CD4-positive, alpha-beta T cell treated with Interleukin-6 for 4 hours (primary cell): ENCODE data around the gene CDKN1C.

Experiments
- DNase-seq: peaks from one replicate; pipeline ENCODE4 v3.0.0-alpha.2; 2020; ENCODE audit warnings: mixed read lengths

CDKN1C gene

DNA sequence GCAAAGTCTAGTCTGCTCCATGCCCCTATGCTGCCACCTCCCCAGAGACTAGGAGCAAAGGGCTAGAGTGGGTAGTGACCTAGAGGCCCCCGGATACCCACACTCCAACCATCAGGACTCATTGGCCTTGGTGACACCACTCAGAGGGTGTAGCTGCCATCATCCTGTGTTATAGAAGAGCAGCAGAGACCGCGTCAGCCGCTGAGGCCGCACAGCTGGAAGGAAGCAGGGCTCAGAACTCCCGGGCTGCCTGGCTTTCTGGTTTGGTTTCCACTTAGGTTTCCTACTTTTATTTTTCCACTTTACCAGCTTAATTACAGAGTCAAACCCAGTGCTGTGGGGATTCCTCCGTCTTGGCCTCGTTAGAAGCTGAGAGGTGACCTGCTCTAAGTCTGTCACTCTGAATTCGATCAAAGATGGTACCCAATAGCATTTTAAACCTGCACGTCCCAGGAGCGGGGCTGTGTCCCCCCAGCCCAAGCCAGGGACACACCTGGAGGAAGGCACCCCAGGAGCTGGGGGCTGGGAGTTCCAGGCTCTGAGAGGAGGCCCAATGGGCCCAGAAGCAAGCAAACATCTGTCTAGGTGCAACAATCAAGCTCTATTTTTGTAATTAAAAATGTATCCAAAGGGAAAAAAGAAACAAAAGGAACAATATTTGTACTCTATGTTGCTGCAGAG, 2.1 kb upstream of the CDKN1C start:
- peak; percentile 7 for DNase-seq

DNA sequence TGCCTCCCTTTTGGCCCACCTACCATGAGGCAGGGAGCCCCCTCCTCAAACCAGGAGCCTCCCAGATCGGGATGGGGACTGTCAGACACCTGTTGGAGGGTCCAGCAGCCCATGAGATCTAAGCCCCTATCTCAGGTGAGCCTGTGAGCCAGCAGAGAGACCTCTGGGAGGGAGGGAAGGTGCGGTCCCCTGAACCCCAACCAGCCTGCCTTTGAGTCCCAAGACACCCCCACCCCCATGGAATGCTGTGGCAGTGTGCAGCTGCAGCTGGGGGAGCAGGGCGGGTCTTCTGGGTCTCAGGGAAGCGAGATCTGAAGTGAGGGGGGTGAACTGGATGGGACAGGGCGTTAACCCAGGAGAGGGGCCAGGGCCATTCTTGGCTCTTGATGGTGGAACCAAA, 1.4 kb upstream of the CDKN1C start:
- no peak for DNase-seq

DNA sequence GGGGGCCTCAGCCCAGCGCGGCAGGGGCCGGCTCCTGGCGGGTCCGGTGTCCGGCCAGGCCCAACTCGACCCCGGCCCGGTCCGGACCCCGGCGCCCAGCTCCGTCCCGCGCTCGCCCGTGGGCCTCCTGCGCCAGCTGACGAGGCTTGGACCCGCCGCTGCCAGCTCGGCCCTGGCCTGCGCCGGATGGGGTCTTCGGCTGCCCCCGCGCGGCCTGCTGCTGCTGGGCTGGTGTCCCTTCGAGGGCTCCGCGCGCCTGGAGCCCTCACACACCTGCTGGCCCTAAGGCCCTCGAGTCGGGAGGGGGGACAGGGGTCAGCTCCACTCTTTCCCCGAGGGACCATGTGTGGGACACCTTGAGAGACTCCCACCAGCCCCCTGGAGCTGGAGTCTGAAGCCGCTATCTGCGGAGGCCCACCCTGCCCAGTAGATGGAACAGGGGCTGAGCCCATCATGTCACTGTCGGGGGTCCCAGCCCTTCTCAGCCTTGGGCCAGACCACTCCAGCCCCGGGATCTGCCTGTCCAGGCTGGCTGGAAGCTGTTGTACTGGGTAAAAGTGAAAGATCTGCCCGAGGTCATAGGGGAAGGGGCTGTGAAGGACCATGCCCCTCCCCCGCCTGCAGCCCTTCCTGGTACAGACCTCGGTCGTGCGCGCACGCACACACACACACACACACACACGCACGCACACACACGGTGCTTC, 768 bp upstream of the CDKN1C start:
- peak; percentile 26 for DNase-seq

DNA sequence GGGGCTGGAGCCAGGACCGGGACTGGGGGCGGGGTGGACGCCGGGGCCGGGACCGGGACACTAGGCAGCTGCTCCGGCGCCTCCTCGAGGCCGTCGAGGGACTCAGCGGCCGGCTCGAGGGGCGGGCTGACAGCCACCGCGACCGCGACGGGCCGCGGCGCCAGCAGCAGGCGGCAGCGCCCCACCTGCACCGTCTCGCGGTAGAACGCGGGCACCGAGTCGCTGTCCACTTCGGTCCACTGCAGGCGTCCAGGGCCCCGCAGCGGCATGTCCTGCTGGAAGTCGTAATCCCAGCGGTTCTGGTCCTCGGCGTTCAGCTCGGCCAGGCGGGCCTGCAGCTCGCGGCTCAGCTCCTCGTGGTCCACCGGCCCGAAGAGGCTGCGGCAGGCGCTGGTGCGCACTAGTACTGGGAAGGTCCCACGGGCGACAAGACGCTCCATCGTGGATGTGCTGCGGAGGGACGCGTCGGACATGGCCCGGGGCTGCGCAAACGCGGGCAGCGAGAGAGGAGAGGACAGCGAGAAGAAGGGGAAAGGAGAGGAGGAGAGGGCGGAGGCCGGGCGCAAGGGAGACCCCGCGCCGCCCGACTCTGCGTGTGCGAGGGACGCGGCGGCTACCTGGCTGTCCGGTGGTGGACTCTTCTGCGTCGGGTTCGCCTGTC, 428 bp downstream of the CDKN1C start:
- peak; percentile 41 for DNase-seq

DNA sequence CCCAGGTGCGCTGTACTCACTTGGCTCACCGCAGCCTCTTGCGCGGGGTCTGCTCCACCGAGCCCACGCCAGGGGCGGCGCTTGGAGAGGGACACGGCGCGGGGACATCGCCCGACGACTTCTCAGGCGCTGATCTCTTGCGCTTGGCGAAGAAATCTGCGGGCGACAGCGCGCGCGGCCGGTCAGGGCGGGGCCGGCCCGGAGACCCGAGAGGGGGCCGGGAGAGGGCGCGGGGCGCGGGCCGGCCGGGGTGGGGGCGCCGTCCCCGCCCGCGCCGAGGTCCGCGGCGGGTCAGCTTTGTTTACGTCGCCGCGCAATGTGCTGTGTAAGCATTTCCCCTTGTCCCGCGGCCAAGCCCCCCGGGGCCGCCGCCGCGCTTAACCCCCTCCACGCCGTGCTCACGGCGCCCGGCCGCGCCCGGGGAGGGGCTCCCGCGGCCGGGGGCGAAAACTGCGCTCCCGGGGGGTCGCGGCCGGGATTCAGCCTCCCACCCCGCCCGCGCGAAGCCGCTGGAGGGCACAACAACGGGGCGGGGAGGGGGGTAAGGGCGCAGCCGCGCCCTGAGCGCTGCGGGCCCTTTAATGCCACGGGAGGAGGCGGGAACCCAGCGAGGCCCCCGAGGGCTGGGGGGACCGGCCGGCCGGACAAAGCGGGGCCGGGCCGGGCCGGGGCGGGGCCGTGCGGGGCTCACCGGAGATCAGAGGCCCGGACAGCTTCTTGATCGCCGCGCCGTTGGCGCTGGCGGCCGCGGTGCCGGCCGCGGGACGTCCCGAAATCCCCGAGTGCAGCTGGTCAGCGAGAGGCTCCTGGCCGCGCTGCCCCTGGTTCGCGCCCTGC, 1.4 kb downstream of the CDKN1C start:
- peak; percentile 15 for DNase-seq

- DNase-seq, result no peak
These were observed 2.0 kb downstream of the CDKN1C start for GRCh38 chr11:2883640-2883978.

DNA sequence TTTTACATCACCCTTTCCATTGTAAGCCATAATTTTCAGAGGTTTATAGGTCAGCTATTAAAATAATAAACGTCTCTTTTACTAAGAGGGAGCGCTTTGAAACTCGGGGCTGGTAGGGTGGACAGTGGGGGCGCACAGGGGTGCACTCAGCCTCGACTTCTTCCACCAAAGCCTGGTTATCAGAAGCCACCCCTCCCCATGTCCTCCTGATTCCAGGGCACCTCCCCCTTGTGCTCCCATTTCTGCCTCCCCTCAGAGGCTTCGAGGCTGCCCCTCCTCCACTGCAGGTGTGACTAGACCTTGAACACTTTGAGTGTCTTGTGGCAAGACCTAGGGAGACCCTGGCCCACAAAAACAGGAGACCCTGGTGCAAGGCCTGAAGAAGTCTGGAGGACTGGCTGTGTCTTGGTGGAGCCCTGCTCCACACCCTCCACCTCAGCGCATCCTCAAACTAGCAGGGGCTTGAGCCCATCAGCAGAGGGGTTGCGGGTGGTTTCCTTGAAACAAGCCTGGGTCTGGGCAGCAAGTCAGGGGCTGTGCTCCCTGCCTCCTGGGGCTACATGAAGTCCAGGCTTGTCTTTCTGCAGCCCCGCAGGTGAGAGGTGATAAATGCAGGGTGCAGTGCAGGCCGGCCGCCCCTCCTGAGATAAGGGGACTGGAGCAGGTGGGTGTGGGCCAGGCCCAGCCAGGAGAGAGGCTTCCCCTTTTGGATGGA, 3.0 kb downstream of the CDKN1C start:
- DNase-seq, result no peak

DNA sequence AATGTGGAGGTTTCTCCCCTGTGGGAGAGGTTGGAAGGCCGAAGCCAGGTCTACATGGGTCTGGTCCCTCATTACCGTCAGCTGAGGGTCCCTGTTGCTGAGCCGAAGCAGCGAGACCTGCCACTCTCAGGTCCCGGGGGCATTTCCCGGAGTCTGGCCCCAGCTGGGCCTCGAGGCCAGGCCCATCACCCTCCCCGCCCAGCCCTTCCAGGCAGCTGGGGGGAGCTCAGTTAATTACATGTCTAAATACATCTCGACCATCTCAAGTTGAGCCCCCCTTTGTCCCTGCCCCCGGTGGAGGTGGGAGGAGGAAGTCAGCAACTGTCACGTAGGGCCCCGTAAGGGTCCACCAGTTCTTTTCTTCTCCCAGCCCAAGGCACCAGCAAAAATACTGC, 3.6 kb downstream of the CDKN1C start:
- DNase-seq, result no peak

GRCh38 chr11:2881076-2881980, 4.2 kb downstream of the CDKN1C start:
- no peak for DNase-seq

DNA sequence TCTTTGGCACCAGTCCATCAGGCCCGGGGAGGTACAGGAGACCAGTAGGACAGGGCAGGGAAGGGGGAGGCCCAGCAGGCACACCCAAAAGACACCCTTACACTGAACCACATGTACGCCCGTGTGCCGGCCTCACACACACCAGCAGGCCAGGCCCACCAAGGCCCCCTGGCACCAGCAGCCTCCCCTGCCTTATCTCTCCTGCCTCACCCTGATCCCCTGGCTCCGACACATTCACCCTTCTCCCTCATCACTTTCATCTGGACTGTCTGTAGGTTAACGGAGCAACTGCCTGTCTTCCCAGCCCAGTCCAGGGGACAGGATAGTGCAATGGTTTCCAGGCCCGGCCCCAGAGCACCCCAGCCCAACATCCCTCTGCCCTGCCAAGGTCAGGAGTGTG, 4.9 kb downstream of the CDKN1C start:
- no peak for DNase-seq

DNA sequence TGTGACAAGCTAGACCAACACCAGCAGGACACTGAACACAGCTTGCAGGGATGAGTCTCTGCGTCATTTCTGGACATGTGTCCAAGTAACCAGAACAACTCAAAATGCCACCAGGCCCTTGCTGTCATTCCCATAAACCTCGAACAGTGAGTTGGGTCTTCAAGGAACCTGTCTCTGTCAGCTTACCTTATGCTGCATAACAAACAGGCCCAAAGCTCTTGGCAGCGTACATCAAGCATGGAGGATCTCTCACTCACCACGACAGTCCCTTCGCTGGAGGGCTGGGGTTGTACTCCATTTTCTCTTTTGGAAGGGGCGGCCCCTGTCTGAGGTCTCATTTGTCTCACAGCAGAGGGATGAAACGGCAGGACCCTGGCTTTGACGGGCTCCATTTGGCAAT, 6.8 kb downstream of the CDKN1C start:
- no peak for DNase-seq

DNA sequence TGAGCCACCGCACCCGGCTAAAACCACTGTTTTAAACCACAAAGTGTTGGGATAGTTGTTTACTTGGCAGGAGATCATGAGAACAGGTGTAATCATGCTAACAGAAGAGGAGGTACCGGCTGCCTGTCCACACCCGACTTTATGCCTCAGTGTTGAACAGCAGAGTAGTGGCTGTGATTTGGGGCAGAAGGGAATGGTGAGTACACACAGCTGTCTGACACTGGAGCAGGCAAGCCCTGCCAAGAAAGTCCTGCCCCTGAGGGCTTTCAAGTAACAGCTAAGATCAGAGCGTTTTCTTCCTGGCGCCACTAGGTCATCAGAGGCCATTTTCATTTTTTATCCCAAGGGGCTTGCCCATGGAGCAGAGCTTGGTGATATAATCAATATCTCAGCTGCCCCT, 8.1 kb downstream of the CDKN1C start:
- DNase-seq, result no peak

DNA sequence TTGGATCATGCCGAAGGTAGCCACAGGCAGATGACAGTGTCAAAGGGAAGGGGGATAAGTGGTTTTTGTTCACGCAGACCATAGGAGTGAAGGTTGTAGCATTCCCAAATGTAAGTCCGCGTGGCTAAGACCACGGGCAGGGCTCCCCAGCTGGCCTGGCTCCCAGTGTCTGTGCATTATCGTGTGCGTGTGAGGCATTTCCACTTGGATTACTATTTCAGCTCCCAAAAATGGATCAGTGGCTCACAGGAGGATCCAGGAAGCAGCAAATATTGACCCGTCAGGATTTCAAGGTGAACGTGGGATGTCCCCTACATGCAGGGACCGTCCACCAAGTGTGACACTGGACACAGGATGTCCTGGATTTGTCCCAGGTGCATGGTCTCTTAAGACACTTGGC, 10.6 kb downstream of the CDKN1C start:
- DNase-seq, result no peak

DNA sequence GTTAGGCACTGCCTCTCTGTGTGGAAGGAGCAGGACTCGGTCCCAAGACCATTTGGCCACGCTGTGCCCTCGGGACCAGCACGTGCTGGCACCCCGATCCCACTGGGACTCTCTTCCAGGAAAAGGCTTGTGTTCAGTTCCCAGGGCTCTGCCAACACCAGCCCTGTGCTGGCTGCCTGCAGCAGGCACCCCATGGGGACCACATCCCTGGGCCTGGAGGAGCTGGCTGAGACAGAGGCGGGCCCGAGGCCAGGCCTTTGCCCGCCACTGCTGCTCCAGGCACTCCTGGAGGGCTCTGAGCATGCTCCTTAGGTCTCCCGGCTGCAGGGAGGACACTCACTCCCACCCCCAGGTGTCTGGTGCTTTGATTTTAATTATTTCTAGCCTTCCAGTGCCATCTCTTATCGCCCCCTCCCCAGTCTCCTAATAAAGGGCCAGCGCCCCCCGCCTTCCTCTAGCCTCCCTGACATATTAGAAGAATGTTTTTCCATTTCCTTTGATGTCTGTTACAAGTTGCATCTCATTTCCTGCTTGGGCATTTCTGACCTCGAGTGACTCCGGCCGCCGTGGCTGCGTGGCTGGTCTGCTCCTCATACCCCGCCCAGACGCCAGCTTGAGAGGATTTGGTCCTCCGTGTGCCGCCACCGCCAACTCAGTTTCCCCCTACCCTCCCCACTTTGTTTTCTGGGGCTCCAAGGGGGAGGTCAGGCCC, 14.4 kb downstream of the CDKN1C start:
- no peak for DNase-seq

GRCh38 chr11:2870460-2870859, 15.1 kb downstream of the CDKN1C start:
- no peak for DNase-seq

- DNase-seq, result no peak
These were observed 15.8 kb downstream of the CDKN1C start for GRCh38 chr11:2869561-2870427.

GRCh38 chr11:2869134-2869526, 16.4 kb downstream of the CDKN1C start:
- DNase-seq, result no peak

- no peak for DNase-seq
These were observed 17.0 kb downstream of the CDKN1C start for GRCh38 chr11:2868506-2869133.

DNA sequence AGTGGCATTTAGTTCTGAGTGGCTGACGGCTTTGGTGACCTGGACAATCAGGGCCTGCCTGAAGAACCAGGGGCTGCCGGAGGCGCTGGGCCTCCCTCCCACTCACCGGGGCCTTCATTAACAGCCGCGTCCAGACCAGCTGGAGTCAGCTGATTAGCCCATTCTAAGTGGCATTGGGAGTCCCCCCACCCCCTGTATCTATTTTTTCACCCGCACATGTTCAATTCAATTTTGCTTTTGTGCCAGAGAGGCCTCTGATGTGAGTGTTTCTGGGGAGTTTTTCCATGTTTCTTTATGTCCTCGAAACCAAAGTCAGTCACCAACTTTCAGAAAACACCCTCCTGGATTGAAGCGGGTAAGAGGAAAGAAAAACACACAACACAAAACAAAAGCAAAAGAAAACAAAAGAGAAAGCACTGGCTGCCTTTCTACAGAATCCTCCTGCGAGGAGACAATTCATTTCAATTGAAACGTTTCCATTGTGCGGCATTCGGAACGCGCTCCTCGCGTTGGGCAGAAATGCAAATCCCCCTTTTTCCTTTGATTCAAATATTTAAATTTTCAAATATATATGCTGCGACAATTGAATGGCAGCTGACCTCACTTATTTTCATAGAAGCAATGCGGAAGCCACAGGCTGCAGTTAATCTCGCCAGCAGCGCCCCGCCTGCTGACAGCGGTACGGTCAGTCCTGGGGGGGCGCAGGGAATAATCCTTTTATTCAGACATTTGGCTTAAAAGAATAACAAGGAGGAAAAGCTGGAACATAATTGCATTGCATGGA, 17.7 kb downstream of the CDKN1C start:
- no peak for DNase-seq
